OCI-LY1 (cell line): ENCODE results near the gene CNOT2.

Experiments
- H2AFZ ChIP-seq: fragments of 200-600 bp; sonication (generic), shearing (Covaris generic); 2 replicates; pipeline ENCODE4 v1.6.0; 2014; ENCODE audit warnings: antibody characterized with exemption, mild to moderate bottlenecking, low read length
- H3F3A ChIP-seq: fragments of 200-600 bp; sonication (generic), shearing (Covaris generic); 2 replicates; pipeline ENCODE4 v1.6.0; 2014; ENCODE audit warnings: mild to moderate bottlenecking, antibody characterized with exemption, low read length, moderate library complexity; ENCODE audit not compliant: insufficient read depth
- H3K27ac ChIP-seq: fragments of 200-600 bp; sonication (generic); 2 replicates; pipeline ENCODE4 v1.5.1; 2014; ENCODE audit warnings: low read length, mixed run types, mild to moderate bottlenecking, low read depth; ENCODE audit not compliant: poor library complexity, severe bottlenecking
- H3K27me3 ChIP-seq: fragments of 200-600 bp; sonication (generic); 2 replicates; pipeline ENCODE4 v1.6.0; 2014; ENCODE audit warnings: antibody characterized with exemption, mild to moderate bottlenecking, low read length, moderate library complexity; ENCODE audit not compliant: insufficient read depth
- H3K36me3 ChIP-seq: fragments of 200-600 bp; sonication (generic); 2 replicates; pipeline ENCODE4 v1.6.1; 2014; ENCODE audit warnings: mild to moderate bottlenecking, antibody characterized with exemption, low read length, moderate library complexity, mixed read lengths; ENCODE audit not compliant: insufficient read depth
- H3K4me1 ChIP-seq: fragments of 200-600 bp; sonication (generic); 2 replicates; pipeline ENCODE4 v1.5.1; 2014; ENCODE audit warnings: mild to moderate bottlenecking, low read length, moderate library complexity; ENCODE audit not compliant: insufficient read depth, severe bottlenecking
- H3K4me2 ChIP-seq: fragments of 200-600 bp; sonication (generic), shearing (Covaris generic); 2 replicates; pipeline ENCODE4 v1.6.1; 2014; ENCODE audit warnings: low read length
- H3K4me3 ChIP-seq: fragments of 200-600 bp; sonication (generic); 2 replicates; pipeline ENCODE4 v1.5.1; 2014; ENCODE audit warnings: low read length, low read depth, mild to moderate bottlenecking, mixed read lengths; ENCODE audit not compliant: poor library complexity, severe bottlenecking
- H3K79me2 ChIP-seq: fragments of 200-600 bp; shearing (Covaris generic); 2 replicates; pipeline ENCODE4 v1.6.1; 2016; ENCODE audit warnings: mixed run types, low read length, mixed read lengths; ENCODE audit not compliant: insufficient read depth
- H3K9ac ChIP-seq: fragments of 200-600 bp; sonication (generic), shearing (Covaris generic); 2 replicates; pipeline ENCODE4 v1.6.1; 2014; ENCODE audit warnings: mild to moderate bottlenecking, low read length, mixed read lengths
- H3K9me2 ChIP-seq: fragments of 200-600 bp; sonication (generic), shearing (Covaris generic); 2 replicates; pipeline ENCODE4 v1.6.1; 2014; ENCODE audit warnings: low read depth, mild to moderate bottlenecking, low read length, mixed read lengths
- H3K9me3 ChIP-seq: fragments of 200-600 bp; shearing (Covaris generic); 2 replicates; pipeline ENCODE4 v1.6.1; 2014; ENCODE audit warnings: low read length, mixed read lengths
- H4K20me1 ChIP-seq: fragments of 200-600 bp; sonication (generic), shearing (Covaris generic); 2 replicates; pipeline ENCODE4 v1.6.0; 2016; ENCODE audit warnings: mild to moderate bottlenecking, low read length; ENCODE audit not compliant: insufficient read depth
- CTCF ChIP-seq: fragments of 200-600 bp; sonication (generic), shearing (Covaris generic); IDR thresholded peaks from 2 replicates; pipeline ENCODE4 v1.5.1; 2017; ENCODE audit warnings: mild to moderate bottlenecking, antibody characterized with exemption, low read length, moderate library complexity, mixed read lengths
- EZH2 ChIP-seq: fragments of 200-600 bp; sonication (generic), shearing (Covaris generic); IDR thresholded peaks from 2 replicates; pipeline ENCODE4 v1.8.0; 2017; ENCODE audit warnings: borderline replicate concordance, mixed run types, mild to moderate bottlenecking, antibody characterized with exemption, low read length, moderate library complexity, mixed read lengths

CNOT2 gene

DNA sequence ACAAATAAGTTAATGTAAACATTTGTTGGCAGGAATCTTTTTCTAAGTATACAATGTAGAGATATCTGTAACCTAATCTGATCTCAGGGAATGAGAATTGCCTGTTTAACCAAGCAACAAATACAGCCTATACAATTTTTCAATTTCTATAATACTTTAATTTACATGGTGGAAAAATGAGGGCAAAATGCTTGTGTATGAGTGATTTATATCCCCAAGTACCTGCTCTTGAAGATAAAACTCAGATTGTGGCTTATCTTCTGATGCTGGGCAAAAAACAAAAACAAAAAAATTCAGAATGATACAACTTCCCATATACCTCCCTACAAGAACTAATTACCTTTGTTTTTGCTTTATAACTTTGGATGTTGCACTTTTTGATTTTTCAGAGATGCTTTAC is 2.2 kb downstream of the CNOT2 start:
- H3K9me3 ChIP-seq, result 0 out of 2 replicates have a peak, but pooled peaks cover 2% of the 10 kb centered on the region
- peaks cover 68% of the 10 kb centered on the region for H3K36me3 ChIP-seq
- H3K27me3 ChIP-seq, result no peaks in the 10 kb centered on the region
- H3F3A ChIP-seq, result no peaks in the 10 kb centered on the region
- H3K4me3 ChIP-seq, result peak overlapping the region; percentile 94
- peak overlapping the region; percentile 97 for H3K9ac ChIP-seq
- H3K79me2 ChIP-seq, result peaks cover 86% of the 10 kb centered on the region
- TF ChIP-seq EZH2, result no peak
- no peak for TF ChIP-seq CTCF
- peak overlapping the region; percentile 83 for H3K4me2 ChIP-seq
- peak overlapping the region; percentile 92 for H3K27ac ChIP-seq
- H4K20me1 ChIP-seq, result no peaks in the 10 kb centered on the region
- H3K4me1 ChIP-seq, result peaks cover 67% of the 10 kb centered on the region
- H3K9me2 ChIP-seq, result no peaks in the 10 kb centered on the region
- H2AFZ ChIP-seq, result no peak overlapping the region

- no peaks in the 10 kb centered on the region for H4K20me1 ChIP-seq
- no peaks in the 10 kb centered on the region for H3K9me2 ChIP-seq
- no peaks in the 10 kb centered on the region for H3F3A ChIP-seq
- H3K79me2 ChIP-seq, result peaks cover 91% of the 10 kb centered on the region
- H3K9ac ChIP-seq, result no peak overlapping the region; the same call in 1 of the 2 replicates
- H3K4me2 ChIP-seq, result peak overlapping the region; percentile 83
- H3K4me3 ChIP-seq, result peak overlapping the region; percentile 94
- no peak overlapping the region for H2AFZ ChIP-seq
- peaks cover 66% of the 10 kb centered on the region for H3K36me3 ChIP-seq
- no peak for TF ChIP-seq EZH2
- no peak for TF ChIP-seq CTCF
- peaks cover 69% of the 10 kb centered on the region for H3K4me1 ChIP-seq
- H3K27me3 ChIP-seq, result no peaks in the 10 kb centered on the region
- H3K9me3 ChIP-seq, result 0 out of 2 replicates have a peak, but pooled peaks cover 3% of the 10 kb centered on the region
- peak overlapping the region; percentile 3 for H3K27ac ChIP-seq
These were observed 3.3 kb downstream of the CNOT2 start for GRCh38 chr12:70246580-70246979.

DNA sequence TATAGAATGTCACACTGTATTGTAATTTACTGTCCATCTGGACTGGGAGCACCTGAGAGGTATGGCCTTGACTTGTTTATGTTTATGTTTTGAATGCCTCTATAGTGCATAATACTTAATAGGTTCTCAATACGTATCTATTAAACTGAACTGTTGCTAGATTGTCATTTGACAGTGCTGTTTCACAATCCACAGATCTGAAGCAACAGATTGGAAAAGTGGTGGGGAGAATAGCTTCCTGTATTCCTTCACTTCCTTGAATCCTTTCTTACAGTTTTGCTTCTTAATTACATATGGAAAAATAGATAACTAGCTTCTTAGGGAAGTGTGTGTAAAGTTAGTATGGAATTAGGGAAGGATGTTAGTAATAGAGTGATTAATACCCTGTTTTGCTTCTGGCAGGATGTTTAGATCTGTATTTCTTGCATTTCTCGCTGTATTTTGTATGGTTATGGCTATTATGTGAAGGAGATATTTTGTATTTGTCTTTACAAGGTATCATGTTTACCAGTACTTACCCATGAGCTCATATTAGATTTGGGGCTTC is 4.5 kb downstream of the CNOT2 start:
- Histone ChIP-seq H4K20me1 (no peaks in the 10 kb centered on the region), H3K4me1 (peaks cover 69% of the 10 kb centered on the region)

More for the DNA sequence above, 4.5 kb downstream of the CNOT2 start:
- no peaks in the 10 kb centered on the region for H3K27me3 ChIP-seq
- no peak overlapping the region for H3K27ac ChIP-seq
- no peaks in the 10 kb centered on the region for H3F3A ChIP-seq
- no peak overlapping the region for H3K9ac ChIP-seq
- H3K4me2 ChIP-seq, result peak overlapping the region; percentile 3; the same call in 1 of the 2 replicates
- no peak overlapping the region for H2AFZ ChIP-seq
- H3K4me3 ChIP-seq, result no peak overlapping the region
- 0 out of 2 replicates have a peak, but pooled peaks cover 3% of the 10 kb centered on the region for H3K9me3 ChIP-seq
- no peak for TF ChIP-seq CTCF
- no peaks in the 10 kb centered on the region for H3K9me2 ChIP-seq
- H3K36me3 ChIP-seq, result peaks cover 63% of the 10 kb centered on the region
- H3K79me2 ChIP-seq, result peaks cover 91% of the 10 kb centered on the region
